Neural cell (in vitro differentiated cells): ENCODE data around the gene PRRT3.

Experiments used
- EP300 ChIP-seq: fragments of 450-650 bp; conservative IDR thresholded peaks from 2 replicates; pipeline ENCODE4 v1.6.1; 2014; ENCODE audit warnings: antibody characterized with exemption, mild to moderate bottlenecking, moderate library complexity; ENCODE audit not compliant: poor library complexity, severe bottlenecking
- EZH2 ChIP-seq: fragments of 200-600, 300-800 bp; shearing (Covaris generic), sonication (generic); IDR thresholded peaks from 2 replicates; pipeline ENCODE4 v1.6.1; 2014; ENCODE audit warnings: antibody characterized with exemption, low read length, borderline replicate concordance, mild to moderate bottlenecking; ENCODE audit not compliant: insufficient read depth, poor library complexity, severe bottlenecking
- POLR2AphosphoS5 ChIP-seq: IDR thresholded peaks from 2 replicates; pipeline ENCODE4 v1.6.1; 2012
- RAD21 ChIP-seq: fragments of 450-650 bp; conservative IDR thresholded peaks from 2 replicates; pipeline ENCODE4 v1.6.1; 2014; ENCODE audit warnings: antibody characterized with exemption, mild to moderate bottlenecking, moderate library complexity
- TAF1 ChIP-seq: IDR thresholded peaks from 2 replicates; pipeline ENCODE4 v1.6.1; 2012; ENCODE audit warnings: low read depth
- TF ChIP-seq, protein P1 (sequence below): IDR thresholded peaks from 2 replicates; pipeline ENCODE4 v1.6.1; 2012; ENCODE audit warnings: borderline replicate concordance
- TF ChIP-seq, protein P2 (sequence below): fragments of 450-650 bp; IDR thresholded peaks from 2 replicates; pipeline ENCODE4 v1.5.1; 2014; ENCODE audit warnings: antibody characterized with exemption, mild to moderate bottlenecking, moderate library complexity; ENCODE audit not compliant: poor library complexity, severe bottlenecking

DNA sequence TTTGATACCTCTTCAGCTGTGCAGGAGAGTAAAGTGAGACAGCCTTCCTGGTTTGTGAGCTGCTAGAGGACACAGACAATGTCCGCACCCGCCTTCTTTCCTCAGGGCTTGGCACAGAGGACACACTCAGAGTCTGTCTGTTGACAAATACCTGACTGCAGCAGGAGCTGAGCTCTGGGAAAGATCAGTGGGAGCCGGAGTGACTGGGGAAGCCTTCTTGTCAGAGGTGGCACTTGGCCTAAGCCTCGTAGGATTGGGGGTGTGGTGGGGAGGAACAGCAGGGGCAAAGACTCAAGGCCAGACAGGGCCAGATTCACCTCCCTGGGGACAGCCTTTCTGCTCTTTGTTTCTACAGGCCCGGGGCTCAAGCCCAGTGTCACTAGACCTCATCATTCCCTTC lies 38.6 kb downstream of the PRRT3 start:
- TF ChIP-seq EP300, result no peak
- TF ChIP-seq, protein P1, sequence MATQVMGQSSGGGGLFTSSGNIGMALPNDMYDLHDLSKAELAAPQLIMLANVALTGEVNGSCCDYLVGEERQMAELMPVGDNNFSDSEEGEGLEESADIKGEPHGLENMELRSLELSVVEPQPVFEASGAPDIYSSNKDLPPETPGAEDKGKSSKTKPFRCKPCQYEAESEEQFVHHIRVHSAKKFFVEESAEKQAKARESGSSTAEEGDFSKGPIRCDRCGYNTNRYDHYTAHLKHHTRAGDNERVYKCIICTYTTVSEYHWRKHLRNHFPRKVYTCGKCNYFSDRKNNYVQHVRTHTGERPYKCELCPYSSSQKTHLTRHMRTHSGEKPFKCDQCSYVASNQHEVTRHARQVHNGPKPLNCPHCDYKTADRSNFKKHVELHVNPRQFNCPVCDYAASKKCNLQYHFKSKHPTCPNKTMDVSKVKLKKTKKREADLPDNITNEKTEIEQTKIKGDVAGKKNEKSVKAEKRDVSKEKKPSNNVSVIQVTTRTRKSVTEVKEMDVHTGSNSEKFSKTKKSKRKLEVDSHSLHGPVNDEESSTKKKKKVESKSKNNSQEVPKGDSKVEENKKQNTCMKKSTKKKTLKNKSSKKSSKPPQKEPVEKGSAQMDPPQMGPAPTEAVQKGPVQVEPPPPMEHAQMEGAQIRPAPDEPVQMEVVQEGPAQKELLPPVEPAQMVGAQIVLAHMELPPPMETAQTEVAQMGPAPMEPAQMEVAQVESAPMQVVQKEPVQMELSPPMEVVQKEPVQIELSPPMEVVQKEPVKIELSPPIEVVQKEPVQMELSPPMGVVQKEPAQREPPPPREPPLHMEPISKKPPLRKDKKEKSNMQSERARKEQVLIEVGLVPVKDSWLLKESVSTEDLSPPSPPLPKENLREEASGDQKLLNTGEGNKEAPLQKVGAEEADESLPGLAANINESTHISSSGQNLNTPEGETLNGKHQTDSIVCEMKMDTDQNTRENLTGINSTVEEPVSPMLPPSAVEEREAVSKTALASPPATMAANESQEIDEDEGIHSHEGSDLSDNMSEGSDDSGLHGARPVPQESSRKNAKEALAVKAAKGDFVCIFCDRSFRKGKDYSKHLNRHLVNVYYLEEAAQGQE, result no peak
- TF ChIP-seq POLR2AphosphoS5, result no peak
- no peak for TF ChIP-seq RAD21
- TF ChIP-seq, protein P2, sequence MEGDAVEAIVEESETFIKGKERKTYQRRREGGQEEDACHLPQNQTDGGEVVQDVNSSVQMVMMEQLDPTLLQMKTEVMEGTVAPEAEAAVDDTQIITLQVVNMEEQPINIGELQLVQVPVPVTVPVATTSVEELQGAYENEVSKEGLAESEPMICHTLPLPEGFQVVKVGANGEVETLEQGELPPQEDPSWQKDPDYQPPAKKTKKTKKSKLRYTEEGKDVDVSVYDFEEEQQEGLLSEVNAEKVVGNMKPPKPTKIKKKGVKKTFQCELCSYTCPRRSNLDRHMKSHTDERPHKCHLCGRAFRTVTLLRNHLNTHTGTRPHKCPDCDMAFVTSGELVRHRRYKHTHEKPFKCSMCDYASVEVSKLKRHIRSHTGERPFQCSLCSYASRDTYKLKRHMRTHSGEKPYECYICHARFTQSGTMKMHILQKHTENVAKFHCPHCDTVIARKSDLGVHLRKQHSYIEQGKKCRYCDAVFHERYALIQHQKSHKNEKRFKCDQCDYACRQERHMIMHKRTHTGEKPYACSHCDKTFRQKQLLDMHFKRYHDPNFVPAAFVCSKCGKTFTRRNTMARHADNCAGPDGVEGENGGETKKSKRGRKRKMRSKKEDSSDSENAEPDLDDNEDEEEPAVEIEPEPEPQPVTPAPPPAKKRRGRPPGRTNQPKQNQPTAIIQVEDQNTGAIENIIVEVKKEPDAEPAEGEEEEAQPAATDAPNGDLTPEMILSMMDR, result no peak
- no peak for TF ChIP-seq EZH2
- no peak for TF ChIP-seq TAF1
